ENCODE results near the gene RNF150. TPM values are rescaled to one million over a fixed set of nuclear protein-coding genes. Genes with fewer than 3 reads are reported as not detected.

RNF150 gene
- total and polyA plus RNA-seq, 8 donors = 1.9 to 15.2 (median 14.1) TPM

GRCh38 chr4:140982613-140983340 is 150.5 kb downstream of the RNF150 start:
- Histone ChIP-seq H3K4me3 (no peak overlapping the region), H3K36me3 (no peaks in the 10 kb centered on the region), H3K4me1 (no peaks in the 10 kb centered on the region), H3K27ac (no peak overlapping the region), H3K27me3 (no peaks in the 10 kb centered on the region), H3K9me3 (no peaks in the 10 kb centered on the region)
- intact Hi-C loops (cut with DNase I) = no loop called here
- ATAC-seq (no peak), DNase-seq (no peak)
- TF ChIP-seq, protein P1, sequence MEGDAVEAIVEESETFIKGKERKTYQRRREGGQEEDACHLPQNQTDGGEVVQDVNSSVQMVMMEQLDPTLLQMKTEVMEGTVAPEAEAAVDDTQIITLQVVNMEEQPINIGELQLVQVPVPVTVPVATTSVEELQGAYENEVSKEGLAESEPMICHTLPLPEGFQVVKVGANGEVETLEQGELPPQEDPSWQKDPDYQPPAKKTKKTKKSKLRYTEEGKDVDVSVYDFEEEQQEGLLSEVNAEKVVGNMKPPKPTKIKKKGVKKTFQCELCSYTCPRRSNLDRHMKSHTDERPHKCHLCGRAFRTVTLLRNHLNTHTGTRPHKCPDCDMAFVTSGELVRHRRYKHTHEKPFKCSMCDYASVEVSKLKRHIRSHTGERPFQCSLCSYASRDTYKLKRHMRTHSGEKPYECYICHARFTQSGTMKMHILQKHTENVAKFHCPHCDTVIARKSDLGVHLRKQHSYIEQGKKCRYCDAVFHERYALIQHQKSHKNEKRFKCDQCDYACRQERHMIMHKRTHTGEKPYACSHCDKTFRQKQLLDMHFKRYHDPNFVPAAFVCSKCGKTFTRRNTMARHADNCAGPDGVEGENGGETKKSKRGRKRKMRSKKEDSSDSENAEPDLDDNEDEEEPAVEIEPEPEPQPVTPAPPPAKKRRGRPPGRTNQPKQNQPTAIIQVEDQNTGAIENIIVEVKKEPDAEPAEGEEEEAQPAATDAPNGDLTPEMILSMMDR (IDR thresholded peaks at IDR 0.05) = no peak

- no peak overlapping the region for H3K27ac ChIP-seq
- no peaks in the 10 kb centered on the region for H3K9me3 ChIP-seq
- ATAC-seq (no peak), DNase-seq (no peak)
- no peaks in the 10 kb centered on the region for H3K27me3 ChIP-seq
- TF ChIP-seq, protein P1 (IDR thresholded peaks at IDR 0.05) = no peak
- intact Hi-C loops (cut with DNase I) = no loop called here
- H3K4me1 ChIP-seq = no peaks in the 10 kb centered on the region
- no peak overlapping the region for H3K4me3 ChIP-seq
- no peaks in the 10 kb centered on the region for H3K36me3 ChIP-seq
Measured at GRCh38 chr4:140980426-140981200, 152.7 kb downstream of the RNF150 start.

DNA sequence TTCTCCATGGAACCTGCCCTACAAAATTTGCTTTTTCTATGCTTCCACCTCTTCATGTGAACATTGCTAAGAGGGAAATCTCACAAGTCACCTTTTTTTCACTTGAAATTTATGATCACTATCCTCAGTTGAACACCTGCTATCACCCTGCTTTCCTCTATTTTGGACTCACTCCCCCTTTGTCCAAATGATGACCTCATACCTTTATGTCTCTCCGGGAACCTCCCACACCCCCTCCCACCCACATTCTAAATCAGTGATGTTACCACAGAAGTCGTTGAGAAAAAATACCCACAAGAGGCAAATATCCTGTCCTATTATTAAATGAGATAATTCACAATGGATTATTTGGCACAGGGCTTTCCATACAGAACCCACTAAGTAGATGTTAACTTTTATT is 156.5 kb downstream of the RNF150 start:
- DNase-seq (no peak), ATAC-seq (no peak)
- Histone ChIP-seq H3K27ac (no peak overlapping the region), H3K4me3 (no peak overlapping the region), H3K36me3 (no peaks in the 10 kb centered on the region), H3K4me1 (no peaks in the 10 kb centered on the region), H3K9me3 (no peaks in the 10 kb centered on the region), H3K27me3 (no peaks in the 10 kb centered on the region)
- intact Hi-C loops (cut with DNase I) = no loop called here
- TF ChIP-seq, protein P1 (IDR thresholded peaks at IDR 0.05) = no peak

DNA sequence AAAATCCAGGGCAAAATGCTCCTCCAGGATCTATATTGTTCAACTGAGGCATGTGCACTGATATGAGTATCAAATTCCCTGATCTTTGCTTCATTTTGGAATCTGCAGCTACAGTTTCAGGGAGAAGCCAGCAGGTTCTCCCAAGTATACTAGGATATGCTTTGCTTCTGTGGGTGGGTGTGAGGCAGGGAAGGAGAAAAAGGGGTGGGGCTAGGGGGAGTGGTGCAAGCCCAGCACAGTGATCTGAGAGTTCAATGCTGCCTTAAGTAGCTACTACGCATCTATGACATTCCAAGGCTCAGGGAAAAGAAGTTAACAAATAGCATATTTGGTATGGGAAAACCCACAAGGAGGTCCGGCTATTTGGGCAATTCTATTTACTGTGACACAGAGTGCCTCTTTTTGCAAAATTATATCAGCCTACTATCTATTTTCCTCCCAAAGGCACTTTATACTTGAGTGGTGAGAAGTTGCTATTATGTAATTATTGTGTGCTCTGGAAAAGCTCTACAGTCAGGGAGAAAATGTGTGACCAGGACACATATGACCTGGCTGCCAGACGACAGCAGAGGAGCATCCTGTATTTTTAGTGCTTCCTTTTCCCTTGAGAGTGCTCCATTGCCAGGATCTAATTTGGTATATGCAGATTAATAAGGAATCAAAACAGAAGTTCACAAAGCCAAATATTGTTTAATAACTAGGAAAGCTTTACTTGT is 162.0 kb downstream of the RNF150 start:
- Histone ChIP-seq H3K27me3 (no peaks in the 10 kb centered on the region), H3K36me3 (no peaks in the 10 kb centered on the region), H3K9me3 (no peaks in the 10 kb centered on the region), H3K4me1 (no peaks in the 10 kb centered on the region), H3K27ac (no peak overlapping the region), H3K4me3 (no peak overlapping the region)
- ATAC-seq (no peak), DNase-seq (no peak)
- TF ChIP-seq, protein P1 (IDR thresholded peaks at IDR 0.05) = no peak
- intact Hi-C loops (cut with DNase I) = no loop called here

- no peaks in the 10 kb centered on the region for H3K36me3 ChIP-seq
- no peak for ATAC-seq
- H3K27ac ChIP-seq = no peak overlapping the region
- H3K4me1 ChIP-seq = no peaks in the 10 kb centered on the region
- intact Hi-C loops (cut with DNase I) = no loop called here
- TF ChIP-seq, protein P1 (IDR thresholded peaks at IDR 0.05) = no peak
- DNase-seq = no peak
- no peak overlapping the region for H3K4me3 ChIP-seq
- no peaks in the 10 kb centered on the region for H3K27me3 ChIP-seq
- H3K9me3 ChIP-seq = no peaks in the 10 kb centered on the region
Measured at GRCh38 chr4:140969296-140969695, 164.0 kb downstream of the RNF150 start.
